SK-N-SH (cell line): ENCODE results near the gene SHROOM3. TPM values are rescaled to one million over a fixed set of nuclear protein-coding genes. Genes with fewer than 3 reads are reported as not detected.

Experiments used
- CTCF ChIA-PET: fragments of 300-600, 350-600 bp; formaldehyde crosslinking; extraction: SDS; loops from one replicate; lab custom pipeline; 2021; lab: Yijun Ruan, JAX
- POLR2A ChIA-PET: fragments of 350-600 bp; sonication (Branson Sonifier 250); formaldehyde crosslinking; extraction: SDS; loops from one replicate; lab custom pipeline; 2020; ENCODE audit warnings: antibody characterized with exemption, inconsistent platforms; lab: Yijun Ruan, JAX
- DNase-seq: peaks from one replicate; pipeline ENCODE4 v3.0.0; 2012
- H2AFZ ChIP-seq: fragments of 200-600 bp; sonication (generic); 2 replicates; pipeline ENCODE4 v1.8.1; 2016; ENCODE audit warnings: antibody characterized with exemption, mild to moderate bottlenecking, low read depth
- H3F3A ChIP-seq: fragments of 200-600 bp; sonication (generic); replicated peaks from 2 replicates; pipeline ENCODE3; 2016; ENCODE audit warnings: antibody characterized with exemption, mild to moderate bottlenecking; ENCODE audit not compliant: insufficient read depth
- H3K27ac ChIP-seq, 2 experiments: fragments of 200-500 bp in 1 of 2; fragments of 200-600 bp in 1 of 2; sonication (Bioruptor generic) in 1 of 2; sonication (generic), shearing (Covaris generic) in 1 of 2; 2 replicates each; pipeline versions ENCODE4 v1.5.1 to v1.6.1; 2014 to 2016; ENCODE audit warnings: low read depth in 2 of 2, inconsistent platforms in 1 of 2, low read length in 1 of 2, mild to moderate bottlenecking in 1 of 2, mixed read lengths in 1 of 2
- H3K27me3 ChIP-seq: fragments of 200-600 bp; sonication (generic), shearing (Covaris generic); 2 replicates; pipeline ENCODE4 v1.6.1; 2016; ENCODE audit warnings: mixed run types; ENCODE audit not compliant: insufficient read depth
- H3K36me3 ChIP-seq, 2 experiments: fragments of 200-500 bp in 1 of 2; fragments of 200-600 bp in 1 of 2; sonication (Bioruptor generic) in 1 of 2; sonication (generic) in 1 of 2; replicated peaks in 1 of 2; 2 replicates each; pipeline versions ENCODE3 to v1.5.1; 2014 to 2016; ENCODE audit warnings: low read length in 1 of 2, mild to moderate bottlenecking in 1 of 2; ENCODE audit not compliant: insufficient read depth in 2 of 2, control insufficient read depth in 1 of 2
- H3K4me1 ChIP-seq, 2 experiments: fragments of 200-500 bp in 1 of 2; fragments of 200-600 bp in 1 of 2; sonication (Bioruptor generic) in 1 of 2; sonication (generic), shearing (Covaris generic) in 1 of 2; 2 replicates each; pipeline versions ENCODE4 v1.5.1 to v1.6.1; 2014 to 2016; ENCODE audit warnings: low read depth in 1 of 2, low read length in 1 of 2, mixed run types in 1 of 2; ENCODE audit not compliant: insufficient read depth in 2 of 2, control insufficient read depth in 1 of 2
- H3K4me2 ChIP-seq: fragments of 200-600 bp; sonication (generic), shearing (Covaris generic); 2 replicates; pipeline ENCODE4 v1.6.1; 2017; ENCODE audit warnings: mixed run types
- H3K4me3 ChIP-seq, 2 experiments: fragments of 200-500 bp in 1 of 2; fragments of 200-600 bp in 1 of 2; sonication (Bioruptor generic) in 1 of 2; sonication (generic), shearing (Covaris generic) in 1 of 2; 2 replicates each; pipeline versions ENCODE4 v1.5.1 to v1.8.1; 2014 to 2016; ENCODE audit warnings: low read depth in 2 of 2, inconsistent platforms in 1 of 2, low read length in 1 of 2, mild to moderate bottlenecking in 1 of 2, mixed read lengths in 1 of 2, moderate library complexity in 1 of 2
- H3K79me2 ChIP-seq: fragments of 200-600 bp; sonication (generic); 2 replicates; pipeline ENCODE4 v1.8.1; 2017; ENCODE audit warnings: mild to moderate bottlenecking; ENCODE audit not compliant: insufficient read depth
- H3K9ac ChIP-seq: fragments of 200-600 bp; sonication (generic); 2 replicates; pipeline ENCODE4 v1.6.1; 2017; ENCODE audit warnings: mixed run types
- H3K9me2 ChIP-seq: fragments of 200-600 bp; sonication (generic); 2 replicates; pipeline ENCODE4 v1.6.1; 2017; ENCODE audit warnings: mixed run types
- H3K9me3 ChIP-seq: fragments of 200-600 bp; sonication (generic); 2 replicates; pipeline ENCODE4 v1.6.1; 2017; ENCODE audit warnings: mixed run types, mild to moderate bottlenecking, moderate library complexity
- H4K20me1 ChIP-seq: fragments of 200-600 bp; sonication (generic); 2 replicates; pipeline ENCODE4 v1.6.1; 2017; ENCODE audit warnings: mild to moderate bottlenecking, mixed run types; ENCODE audit not compliant: insufficient read depth
- CHD2 ChIP-seq: fragments of 150-350 bp; IDR thresholded peaks from 2 replicates; pipeline ENCODE4 v1.6.1; 2018; ENCODE audit warnings: low read length; ENCODE audit not compliant: partially characterized antibody
- CTCF ChIP-seq: fragments of 200-600 bp; sonication (generic); IDR thresholded peaks from 2 replicates; pipeline ENCODE4 v1.6.1; 2017; ENCODE audit warnings: antibody characterized with exemption, mild to moderate bottlenecking, moderate library complexity
- EZH2phosphoT487 ChIP-seq: fragments of 200-600 bp; sonication (generic); IDR thresholded peaks from 2 replicates; pipeline ENCODE4 v1.6.1; 2017; ENCODE audit warnings: low read depth, mixed run types, mild to moderate bottlenecking, antibody characterized with exemption, moderate library complexity, borderline replicate concordance
- FOXJ3 ChIP-seq: sonication (generic); formaldehyde crosslinking; IDR thresholded peaks from 2 replicates; pipeline ENCODE4 v1.5.1; 2020; ENCODE audit warnings: mild to moderate bottlenecking, missing genetic modification reagents
- FOXM1 ChIP-seq: IDR thresholded peaks from 2 replicates; pipeline ENCODE4 v1.4.0; 2012; ENCODE audit warnings: low read depth, mild to moderate bottlenecking
- GABPA ChIP-seq: IDR thresholded peaks from 2 replicates; pipeline ENCODE4 v1.4.0; 2012; ENCODE audit warnings: low read depth, mild to moderate bottlenecking
- JUND ChIP-seq: IDR thresholded peaks from 2 replicates; pipeline ENCODE4 v1.4.0; 2012
- MEF2A ChIP-seq: IDR thresholded peaks from 2 replicates; pipeline ENCODE4 v1.4.0; 2012; ENCODE audit warnings: low read depth, borderline replicate concordance
- MXI1 ChIP-seq: IDR thresholded peaks from 2 replicates; pipeline ENCODE4 v1.6.1; 2012; ENCODE audit warnings: mild to moderate bottlenecking, low read depth, low read length, improper control_type of control experiment
- NRF1 ChIP-seq: IDR thresholded peaks from 2 replicates; pipeline ENCODE4 v1.6.1; 2012; ENCODE audit warnings: low read depth, mild to moderate bottlenecking, low read length
- REST ChIP-seq: IDR thresholded peaks from 2 replicates; pipeline ENCODE4 v1.6.1; 2012; ENCODE audit warnings: mild to moderate bottlenecking, low read depth, low read length, moderate library complexity
- RXRA ChIP-seq: IDR thresholded peaks from 2 replicates; pipeline ENCODE4 v1.4.0; 2012; ENCODE audit warnings: low read depth, mild to moderate bottlenecking, borderline replicate concordance
- TAF1 ChIP-seq: IDR thresholded peaks from 2 replicates; pipeline ENCODE4 v1.6.1; 2012; ENCODE audit warnings: low read depth, mild to moderate bottlenecking, low read length, moderate library complexity, borderline replicate concordance
- TCF12 ChIP-seq: IDR thresholded peaks from 2 replicates; pipeline ENCODE4 v1.4.0; 2012
- USF2 ChIP-seq: fragments of 150-350 bp; IDR thresholded peaks from 2 replicates; pipeline ENCODE4 v1.6.1; 2017; ENCODE audit warnings: antibody characterized with exemption, low read length, low read depth, borderline replicate concordance
- WGBS: methylation state at CpG from one replicate; pipeline ENCODE4 v1.1.6; 2017; ENCODE audit warnings: low lambda C conversion rate; 5-methylcytosine and 5-hydroxymethylcytosine counted together
- polyA plus RNA-seq, 3 experiments: library from polyadenylated mRNA; depleted of rRNA; stranded (reverse); fragments of >200 nt; gene quantifications; 2 replicates each; pipeline ENCODE4 v1.2.3, GENCODE V29; 2012
- TF ChIP-seq, protein P1 (sequence below): fragments of 150-350 bp; IDR thresholded peaks from 2 replicates; pipeline ENCODE4 v1.6.1; 2016; ENCODE audit warnings: mild to moderate bottlenecking, low read depth, low read length
- TF ChIP-seq, protein P2 (sequence below): IDR thresholded peaks from 2 replicates; pipeline ENCODE4 v1.4.0; 2012; ENCODE audit warnings: low read depth, borderline replicate concordance

SHROOM3 gene
- polyA plus RNA-seq, 1 of the 3 experiments (the other 2 are of a cell fraction): 4.3 TPM

- H4K20me1 ChIP-seq: no peaks in the 10 kb centered on the region
- H2AFZ ChIP-seq: no peak overlapping the region
- peaks cover 0 to 27% of the 10 kb centered on the region in 2 experiments; a peak in 3 of 4 replicates for H3K4me1 ChIP-seq
- ChIA-PET CTCF (interaction anchor here (0.8 to 1.9 kb wide), 3 partner anchors 13 to 221 kb away, joined by 4 to 6 read pairs (median 4); no protein-coding TSS in a partner anchor), POLR2A (no interaction called here)
- H3K27ac ChIP-seq: peak overlapping the region in 1 of 2 experiments; percentile 85; a peak in 2 of 4 replicates
- H3K9me3 ChIP-seq: no peaks in the 10 kb centered on the region
- TF ChIP-seq, protein P1, sequence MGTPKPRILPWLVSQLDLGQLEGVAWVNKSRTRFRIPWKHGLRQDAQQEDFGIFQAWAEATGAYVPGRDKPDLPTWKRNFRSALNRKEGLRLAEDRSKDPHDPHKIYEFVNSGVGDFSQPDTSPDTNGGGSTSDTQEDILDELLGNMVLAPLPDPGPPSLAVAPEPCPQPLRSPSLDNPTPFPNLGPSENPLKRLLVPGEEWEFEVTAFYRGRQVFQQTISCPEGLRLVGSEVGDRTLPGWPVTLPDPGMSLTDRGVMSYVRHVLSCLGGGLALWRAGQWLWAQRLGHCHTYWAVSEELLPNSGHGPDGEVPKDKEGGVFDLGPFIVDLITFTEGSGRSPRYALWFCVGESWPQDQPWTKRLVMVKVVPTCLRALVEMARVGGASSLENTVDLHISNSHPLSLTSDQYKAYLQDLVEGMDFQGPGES: no peak
- TF ChIP-seq TAF1 (no peak), CHD2 (no peak), FOXM1 (no peak), JUND (no peak), CTCF (no peak), TCF12 (no peak), RXRA (no peak), USF2 (no peak), MEF2A (no peak), GABPA (no peak), MXI1 (no peak), EZH2phosphoT487 (no peak)
- no peaks in the 10 kb centered on the region for H3K27me3 ChIP-seq
- no peak for DNase-seq
- H3K36me3 ChIP-seq: peaks cover 5 to 9% of the 10 kb centered on the region in 2 experiments
- H3K4me2 ChIP-seq: peak overlapping the region; percentile 46
- peaks cover 46% of the 10 kb centered on the region for H3F3A ChIP-seq
- peaks cover 73% of the 10 kb centered on the region for H3K79me2 ChIP-seq
- no peak overlapping the region; a peak in 1 of 4 replicates for H3K4me3 ChIP-seq
- no peaks in the 10 kb centered on the region for H3K9me2 ChIP-seq
- peak overlapping the region; percentile 51; the same call in 1 of the 2 replicates for H3K9ac ChIP-seq
- WGBS: 62% methylated on average over 1 of the region's 1 CpG
Observed at GRCh38 chr4:76726176-76726575, 291.1 kb downstream of the SHROOM3 start.

DNA sequence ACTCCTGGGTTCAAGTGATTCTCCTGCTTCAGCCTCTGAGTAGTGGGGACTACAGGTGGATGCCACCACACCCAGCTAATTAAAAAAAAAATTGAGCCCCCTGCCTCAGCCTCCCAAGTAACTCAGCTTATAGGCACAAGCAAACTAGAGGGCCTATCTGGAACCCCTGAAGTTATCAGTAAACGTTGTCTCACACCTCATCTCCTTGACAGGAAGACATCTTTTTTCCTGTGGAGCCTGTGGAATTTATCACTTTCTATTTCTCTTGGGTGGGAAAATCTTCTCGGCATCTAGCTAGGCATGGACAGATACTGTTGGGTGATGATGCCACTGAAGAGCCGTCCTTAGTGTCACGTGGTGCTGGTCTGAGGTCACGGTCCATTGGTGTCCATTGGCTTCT lies 291.6 kb downstream of the SHROOM3 start:
- H3K4me2 ChIP-seq: peak overlapping the region; percentile 46; the same call in 1 of the 2 replicates
- H3K36me3 ChIP-seq: peaks cover 5 to 13% of the 10 kb centered on the region in 2 experiments
- H3K27me3 ChIP-seq: no peaks in the 10 kb centered on the region
- H3K4me1 ChIP-seq: peaks cover 0 to 27% of the 10 kb centered on the region in 2 experiments; a peak in 3 of 4 replicates
- DNase-seq: no peak
- H4K20me1 ChIP-seq: no peaks in the 10 kb centered on the region
- CTCF ChIA-PET: interaction anchor here (0.8 to 1.9 kb wide), 2 partner anchors 13 to 31 kb away, joined by 4 to 6 read pairs; no protein-coding TSS in a partner anchor
- H3K9me3 ChIP-seq: no peaks in the 10 kb centered on the region
- H3K27ac ChIP-seq: peak overlapping the region in 1 of 2 experiments; percentile 85; a peak in 2 of 4 replicates
- no peak overlapping the region for H2AFZ ChIP-seq
- H3F3A ChIP-seq: peaks cover 46% of the 10 kb centered on the region
- no peaks in the 10 kb centered on the region for H3K9me2 ChIP-seq
- WGBS: 94% methylated on average over 5 of the region's 5 CpGs
- no peak overlapping the region for H3K4me3 ChIP-seq
- peak overlapping the region; percentile 51; the same call in 1 of the 2 replicates for H3K9ac ChIP-seq
- POLR2A ChIA-PET: no interaction called here
- peaks cover 73% of the 10 kb centered on the region for H3K79me2 ChIP-seq
- TF ChIP-seq FOXJ3 (no peak), TAF1 (no peak), NRF1 (no peak), USF2 (no peak), GABPA (no peak), REST (no peak)
- TF ChIP-seq, protein P2, sequence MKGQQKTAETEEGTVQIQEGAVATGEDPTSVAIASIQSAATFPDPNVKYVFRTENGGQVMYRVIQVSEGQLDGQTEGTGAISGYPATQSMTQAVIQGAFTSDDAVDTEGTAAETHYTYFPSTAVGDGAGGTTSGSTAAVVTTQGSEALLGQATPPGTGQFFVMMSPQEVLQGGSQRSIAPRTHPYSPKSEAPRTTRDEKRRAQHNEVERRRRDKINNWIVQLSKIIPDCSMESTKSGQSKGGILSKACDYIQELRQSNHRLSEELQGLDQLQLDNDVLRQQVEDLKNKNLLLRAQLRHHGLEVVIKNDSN: no peak
